OCI-LY1 (cell line): Measurements from ENCODE around the gene SEC22B.
"Not testable (repeated sequence)": the region's sequence is repeated elsewhere in the genome, so short reads cannot be mapped to it uniquely, and the experiment has no call there.

Experiments
- H2AFZ ChIP-seq: fragments of 200-600 bp; sonication (generic), shearing (Covaris generic); 2 replicates; pipeline ENCODE4 v1.6.0; 2014; ENCODE audit warnings: antibody characterized with exemption, mild to moderate bottlenecking, low read length
- H3F3A ChIP-seq: fragments of 200-600 bp; sonication (generic), shearing (Covaris generic); 2 replicates; pipeline ENCODE4 v1.6.0; 2014; ENCODE audit warnings: mild to moderate bottlenecking, antibody characterized with exemption, low read length, moderate library complexity; ENCODE audit not compliant: insufficient read depth
- H3K27ac ChIP-seq: fragments of 200-600 bp; sonication (generic); 2 replicates; pipeline ENCODE4 v1.5.1; 2014; ENCODE audit warnings: low read length, mixed run types, mild to moderate bottlenecking, low read depth; ENCODE audit not compliant: poor library complexity, severe bottlenecking
- H3K27me3 ChIP-seq: fragments of 200-600 bp; sonication (generic); 2 replicates; pipeline ENCODE4 v1.6.0; 2014; ENCODE audit warnings: antibody characterized with exemption, mild to moderate bottlenecking, low read length, moderate library complexity; ENCODE audit not compliant: insufficient read depth
- H3K36me3 ChIP-seq: fragments of 200-600 bp; sonication (generic); 2 replicates; pipeline ENCODE4 v1.6.1; 2014; ENCODE audit warnings: mild to moderate bottlenecking, antibody characterized with exemption, low read length, moderate library complexity, mixed read lengths; ENCODE audit not compliant: insufficient read depth
- H3K4me1 ChIP-seq: fragments of 200-600 bp; sonication (generic); 2 replicates; pipeline ENCODE4 v1.5.1; 2014; ENCODE audit warnings: mild to moderate bottlenecking, low read length, moderate library complexity; ENCODE audit not compliant: insufficient read depth, severe bottlenecking
- H3K4me2 ChIP-seq: fragments of 200-600 bp; sonication (generic), shearing (Covaris generic); 2 replicates; pipeline ENCODE4 v1.6.1; 2014; ENCODE audit warnings: low read length
- H3K4me3 ChIP-seq: fragments of 200-600 bp; sonication (generic); 2 replicates; pipeline ENCODE4 v1.5.1; 2014; ENCODE audit warnings: low read length, low read depth, mild to moderate bottlenecking, mixed read lengths; ENCODE audit not compliant: poor library complexity, severe bottlenecking
- H3K79me2 ChIP-seq: fragments of 200-600 bp; shearing (Covaris generic); 2 replicates; pipeline ENCODE4 v1.6.1; 2016; ENCODE audit warnings: mixed run types, low read length, mixed read lengths; ENCODE audit not compliant: insufficient read depth
- H3K9ac ChIP-seq: fragments of 200-600 bp; sonication (generic), shearing (Covaris generic); 2 replicates; pipeline ENCODE4 v1.6.1; 2014; ENCODE audit warnings: mild to moderate bottlenecking, low read length, mixed read lengths
- H3K9me2 ChIP-seq: fragments of 200-600 bp; sonication (generic), shearing (Covaris generic); 2 replicates; pipeline ENCODE4 v1.6.1; 2014; ENCODE audit warnings: low read depth, mild to moderate bottlenecking, low read length, mixed read lengths
- H3K9me3 ChIP-seq: fragments of 200-600 bp; shearing (Covaris generic); 2 replicates; pipeline ENCODE4 v1.6.1; 2014; ENCODE audit warnings: low read length, mixed read lengths
- H4K20me1 ChIP-seq: fragments of 200-600 bp; sonication (generic), shearing (Covaris generic); 2 replicates; pipeline ENCODE4 v1.6.0; 2016; ENCODE audit warnings: mild to moderate bottlenecking, low read length; ENCODE audit not compliant: insufficient read depth

SEC22B gene

DNA sequence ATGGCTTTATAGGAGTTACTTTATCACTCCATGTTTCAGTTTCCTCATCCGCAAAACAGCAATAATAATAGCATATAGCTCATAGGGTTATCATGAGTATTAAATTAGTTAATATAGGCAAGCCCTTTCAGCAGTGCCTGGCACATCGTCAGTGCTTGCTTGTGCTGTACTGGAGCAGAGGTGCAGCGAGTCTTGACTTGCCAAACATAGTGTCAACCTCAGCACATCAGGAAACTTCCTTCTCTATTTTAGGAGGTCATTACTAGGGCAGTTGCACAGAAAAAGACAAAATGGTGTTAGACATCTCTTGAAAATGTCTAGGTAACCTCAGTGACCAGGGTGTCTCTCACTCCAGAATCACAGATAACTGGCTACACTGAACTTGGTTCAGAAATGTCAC lies 72.6 kb downstream of the SEC22B start:
- H3K9me3 ChIP-seq, H3K9me2 ChIP-seq, H3K36me3 ChIP-seq, H3K79me2 ChIP-seq, H3K27me3 ChIP-seq, H4K20me1 ChIP-seq, H3K4me2 ChIP-seq, H3F3A ChIP-seq, H3K27ac ChIP-seq, H3K9ac ChIP-seq, H2AFZ ChIP-seq, H3K4me3 ChIP-seq: not testable (repeated sequence)
- peaks cover 15% of the 10 kb centered on the region for H3K4me1 ChIP-seq

DNA sequence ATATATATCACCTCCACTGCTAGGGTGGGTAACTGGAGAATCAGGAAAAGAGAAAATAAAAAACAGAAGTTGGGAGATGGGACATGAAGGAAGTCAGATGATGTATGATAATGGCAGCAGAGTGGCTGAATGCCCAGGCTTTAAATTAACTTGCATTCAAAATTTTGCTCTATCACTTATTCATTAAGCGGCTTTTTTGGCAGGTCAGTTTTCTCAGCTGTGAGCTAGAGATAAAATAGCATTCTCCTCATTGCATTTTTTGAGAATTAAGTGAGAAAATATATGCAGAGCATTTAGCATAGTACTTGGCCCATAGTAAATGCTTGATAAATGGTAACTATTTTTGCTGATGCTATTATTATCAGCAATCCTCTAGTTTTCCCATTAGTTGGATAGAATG lies 74.7 kb downstream of the SEC22B start:
- H4K20me1 ChIP-seq, H3K27me3 ChIP-seq, H3K9me2 ChIP-seq, H3K4me2 ChIP-seq, H3K36me3 ChIP-seq, H3K9ac ChIP-seq, H3F3A ChIP-seq, H3K9me3 ChIP-seq, H2AFZ ChIP-seq, H3K79me2 ChIP-seq, H3K27ac ChIP-seq, H3K4me3 ChIP-seq: not testable (repeated sequence)
- H3K4me1 ChIP-seq, result peaks cover 10% of the 10 kb centered on the region
